NCI-H146 treated with DMSO at 0.1 percent for 48 hours (cell line): ENCODE results near the gene EHF.
"Not testable (repeated sequence)": the region's sequence is repeated elsewhere in the genome, so short reads cannot be mapped to it uniquely, and the experiment has no call there.

ENCODE experiments used
- DNase-seq: peaks from one replicate; lab custom pipeline; 2025; ENCODE audit not compliant: unreplicated experiment; lab: John Stamatoyannopoulos, UW

Gene EHF

GRCh38 chr11:34665077-34665835 is 44.4 kb downstream of the EHF start:
- DNase-seq = peak; percentile 30

GRCh38 chr11:34667810-34668582 is 47.1 kb downstream of the EHF start:
- peak; percentile 99 for DNase-seq

- no peak for DNase-seq
These were observed 47.7 kb downstream of the EHF start for GRCh38 chr11:34668583-34669053.

GRCh38 chr11:34669458-34669857 is 48.6 kb downstream of the EHF start:
- no peak for DNase-seq

- DNase-seq = no peak
These were observed 50.2 kb downstream of the EHF start for GRCh38 chr11:34671117-34671516.

GRCh38 chr11:34671946-34672345 is 51.1 kb downstream of the EHF start:
- DNase-seq = no peak

- DNase-seq = no peak
These were observed 53.1 kb downstream of the EHF start for GRCh38 chr11:34674038-34674437.

GRCh38 chr11:34676227-34676626 is 55.3 kb downstream of the EHF start:
- DNase-seq = no peak

- DNase-seq = no peak
These were observed 58.8 kb downstream of the EHF start for GRCh38 chr11:34679681-34680080.

GRCh38 chr11:34680206-34680605 is 59.3 kb downstream of the EHF start:
- DNase-seq = peak; percentile 78

GRCh38 chr11:34680918-34681586 is 60.2 kb downstream of the EHF start:
- peak; percentile 91 for DNase-seq

- no peak for DNase-seq
These were observed 61.9 kb downstream of the EHF start for GRCh38 chr11:34682825-34683224.

- DNase-seq = no peak
These were observed 62.5 kb downstream of the EHF start for GRCh38 chr11:34683396-34683795.

- DNase-seq = no peak
These were observed 65.0 kb downstream of the EHF start for GRCh38 chr11:34685864-34686263.

GRCh38 chr11:34692299-34692698 is 71.4 kb downstream of the EHF start:
- DNase-seq = not testable (repeated sequence)

- no peak for DNase-seq
These were observed 76.0 kb downstream of the EHF start for GRCh38 chr11:34696862-34697261.

GRCh38 chr11:34706709-34707461 is 86.0 kb downstream of the EHF start:
- DNase-seq = no peak

GRCh38 chr11:34707462-34707840 is 86.6 kb downstream of the EHF start:
- no peak for DNase-seq
